ENCODE measurements around the gene ARHGAP42. TPM values are rescaled to one million over a fixed set of nuclear protein-coding genes. Genes with fewer than 3 reads are reported as not detected.
"Not testable (repeated sequence)": the region's sequence is repeated elsewhere in the genome, so short reads cannot be mapped to it uniquely, and the experiment has no call there.

Gene ARHGAP42
- total RNA-seq, 1 experiment from 2014 or later = 11.4 TPM

- DNase-seq (ENCODE audit: low read depth) = no peak
These were observed 182.2 kb downstream of the ARHGAP42 start for GRCh38 chr11:100869328-100869727.

- DNase-seq (ENCODE audit: low read depth) = no peak
These were observed 183.1 kb downstream of the ARHGAP42 start for GRCh38 chr11:100870138-100870537.

- DNase-seq (ENCODE audit: low read depth) = no peak
These were observed 186.1 kb downstream of the ARHGAP42 start for GRCh38 chr11:100872951-100873740.

GRCh38 chr11:100874203-100874602 lies 187.1 kb downstream of the ARHGAP42 start:
- no peak for DNase-seq (ENCODE audit: low read depth)

- DNase-seq (ENCODE audit: low read depth) = no peak
These were observed 188.4 kb downstream of the ARHGAP42 start for GRCh38 chr11:100875521-100875869.

- DNase-seq (ENCODE audit: low read depth) = peak; percentile 96
These were observed 189.9 kb downstream of the ARHGAP42 start for GRCh38 chr11:100876815-100877520.

GRCh38 chr11:100878474-100878873 lies 191.4 kb downstream of the ARHGAP42 start:
- no peak for DNase-seq (ENCODE audit: low read depth)

- DNase-seq (ENCODE audit: low read depth) = no peak
These were observed 195.9 kb downstream of the ARHGAP42 start for GRCh38 chr11:100882957-100883356.

- DNase-seq (ENCODE audit: low read depth) = peak; percentile 65
These were observed 196.7 kb downstream of the ARHGAP42 start for GRCh38 chr11:100883830-100884229.

- no peak for DNase-seq (ENCODE audit: low read depth)
These were observed 200.6 kb downstream of the ARHGAP42 start for GRCh38 chr11:100887659-100888058.

GRCh38 chr11:100888836-100889235 lies 201.7 kb downstream of the ARHGAP42 start:
- DNase-seq (ENCODE audit: low read depth) = no peak

GRCh38 chr11:100889758-100890157 lies 202.7 kb downstream of the ARHGAP42 start:
- no peak for DNase-seq (ENCODE audit: low read depth)

- peak; percentile 91 for DNase-seq (ENCODE audit: low read depth)
These were observed 203.7 kb downstream of the ARHGAP42 start for GRCh38 chr11:100890789-100891188.

GRCh38 chr11:100892886-100893285 lies 205.8 kb downstream of the ARHGAP42 start:
- no peak for DNase-seq (ENCODE audit: low read depth)

GRCh38 chr11:100895449-100895848 lies 208.4 kb downstream of the ARHGAP42 start:
- no peak for DNase-seq (ENCODE audit: low read depth)

GRCh38 chr11:100895976-100896375 lies 208.9 kb downstream of the ARHGAP42 start:
- DNase-seq (ENCODE audit: low read depth) = not testable (repeated sequence)

- not testable (repeated sequence) for DNase-seq (ENCODE audit: low read depth)
These were observed 214.4 kb downstream of the ARHGAP42 start for GRCh38 chr11:100901471-100901870.

GRCh38 chr11:100902454-100903141 lies 215.5 kb downstream of the ARHGAP42 start:
- DNase-seq (ENCODE audit: low read depth) = peak; percentile 18

- DNase-seq (ENCODE audit: low read depth) = no peak
These were observed 216.2 kb downstream of the ARHGAP42 start for GRCh38 chr11:100903284-100903683.

- no peak for DNase-seq (ENCODE audit: low read depth)
These were observed 218.6 kb downstream of the ARHGAP42 start for GRCh38 chr11:100905684-100906083.

- DNase-seq (ENCODE audit: low read depth) = peak; percentile 84
These were observed 221.7 kb downstream of the ARHGAP42 start for GRCh38 chr11:100908746-100909145.

GRCh38 chr11:100910808-100911207 lies 223.7 kb downstream of the ARHGAP42 start:
- no peak for DNase-seq (ENCODE audit: low read depth)

All from RPMI7951 (cell line).